ENCODE data around the gene BMPR1B. TPM values are rescaled to one million over a fixed set of nuclear protein-coding genes. Genes with fewer than 3 reads are reported as not detected.

Gene BMPR1B
- total and polyA plus RNA-seq, 2 of the 4 experiments (the other 2 are of a cell fraction): 0.24 to 0.90 TPM

DNA sequence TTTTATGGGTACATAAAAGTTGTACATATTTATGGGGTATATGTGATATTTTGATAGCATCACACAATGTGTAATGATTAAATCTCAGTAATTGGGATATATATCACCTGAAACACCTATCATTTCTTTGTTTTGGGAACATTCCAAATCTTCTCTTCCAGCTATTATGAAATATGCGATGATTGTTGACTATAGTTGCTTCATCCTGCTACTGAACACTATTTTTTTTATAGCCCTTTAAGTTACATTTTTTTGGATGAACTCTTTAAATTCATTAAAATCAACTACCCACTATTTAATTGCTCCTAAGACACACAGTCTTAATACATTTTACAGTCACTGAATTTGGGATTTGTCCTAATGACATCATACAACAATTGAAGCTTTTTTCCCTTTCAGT, 212.9 kb downstream of the BMPR1B start:
- Histone ChIP-seq H3K9me1 (ENCODE audit: insufficient read depth, low read length) (no peaks in the 10 kb centered on the region), H3K27me3 (ENCODE audit: control insufficient read depth, insufficient read depth, low read length) (no peaks in the 10 kb centered on the region), H3K36me3 (ENCODE audit: control insufficient read depth, insufficient read depth, low read length) (no peaks in the 10 kb centered on the region), H3K14ac (replicated peaks; ENCODE audit: low read depth, low read length) (no peak overlapping the region), H2AK5ac (ENCODE audit: low read depth, low read length) (no peak overlapping the region), H2BK15ac (ENCODE audit: low read depth, low read length) (no peak overlapping the region), H2BK5ac (ENCODE audit: low read depth, low read length, poor library complexity, severe bottlenecking) (no peak overlapping the region), H2BK120ac (ENCODE audit: low read depth, low read length) (no peak overlapping the region), H3K27ac (ENCODE audit: insufficient read depth, low read length) (no peak overlapping the region), H3K9me3 (ENCODE audit: control insufficient read depth, insufficient read depth, low read length) (no peaks in the 10 kb centered on the region), H3K18ac (ENCODE audit: low read depth, low read length) (no peak overlapping the region), H3K4ac (ENCODE audit: low read depth, low read length) (no peak overlapping the region), H2BK20ac (ENCODE audit: low read depth, low read length) (no peak overlapping the region), H4K20me1 (ENCODE audit: insufficient read depth, low read length) (no peaks in the 10 kb centered on the region), H4K91ac (ENCODE audit: insufficient read depth, low read depth, low read length) (no peak overlapping the region), H3K4me3 (ENCODE audit: insufficient read depth, low read depth, low read length) (no peak overlapping the region), H3K9ac (ENCODE audit: low read depth, low read length) (no peak overlapping the region), H3K4me2 (ENCODE audit: low read depth, low read length) (no peak overlapping the region), H2AFZ (replicated peaks; ENCODE audit: low read length, poor library complexity) (no peak overlapping the region), H3K23ac (ENCODE audit: low read depth, low read length) (no peak overlapping the region), H4K5ac (ENCODE audit: low read depth, low read length) (no peak overlapping the region), H3K4me1 (ENCODE audit: control insufficient read depth, insufficient read depth, low read length) (0 out of 2 replicates have a peak, but pooled peaks cover 1% of the 10 kb centered on the region), H2AK9ac (replicated peaks; ENCODE audit: low read depth, low read length, poor library complexity) (no peak overlapping the region), H3K56ac (ENCODE audit: extremely low read depth, insufficient read depth, low read length) (no peak overlapping the region), H3K79me1 (ENCODE audit: low read depth in 1 of 2, low read length in 2 of 2) (no peaks in the 10 kb centered on the region), H4K8ac (ENCODE audit: low read depth in 2 of 2, low read length in 2 of 2) (no peak overlapping the region)
- DNase-seq (no peak), ATAC-seq (ENCODE audit: low read depth) (no peak)
- TF ChIP-seq CEBPB (IDR thresholded peaks at IDR 0.05; ENCODE audit: low read depth, low read length): no peak
- TF ChIP-seq FOS (IDR thresholded peaks at IDR 0.05; ENCODE audit: low read depth, low read length): no peak
- no peak for TF ChIP-seq MAFK (IDR thresholded peaks at IDR 0.05; ENCODE audit: low read depth, low read length)
- no peak for TF ChIP-seq CHD1 (IDR thresholded peaks at IDR 0.05; ENCODE audit: low read depth, low read length)
- TF ChIP-seq, protein P1, sequence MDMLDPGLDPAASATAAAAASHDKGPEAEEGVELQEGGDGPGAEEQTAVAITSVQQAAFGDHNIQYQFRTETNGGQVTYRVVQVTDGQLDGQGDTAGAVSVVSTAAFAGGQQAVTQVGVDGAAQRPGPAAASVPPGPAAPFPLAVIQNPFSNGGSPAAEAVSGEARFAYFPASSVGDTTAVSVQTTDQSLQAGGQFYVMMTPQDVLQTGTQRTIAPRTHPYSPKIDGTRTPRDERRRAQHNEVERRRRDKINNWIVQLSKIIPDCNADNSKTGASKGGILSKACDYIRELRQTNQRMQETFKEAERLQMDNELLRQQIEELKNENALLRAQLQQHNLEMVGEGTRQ (IDR thresholded peaks at IDR 0.05; ENCODE audit: low read depth, low read length): no peak
- ChIA-PET CTCF (no interaction called here), POLR2A (ENCODE audit: unreplicated experiment) (no interaction called here)
- in situ Hi-C loops (cut with MboI; ENCODE audit: low sequenced_read_pairs): no loop called here
- dilution Hi-C loops (cut with HindIII; ENCODE audit: low sequenced_read_pairs, unreplicated experiment): no loop called here
- no TSS peak for BruUV-seq (replicated peaks)
- WGBS, 2 experiments (ENCODE audit: extremely low coverage in 2 of 2, insufficient read length in 1 of 2): no CpG with 5 or more reads among the region's 1 CpG
- intact Hi-C loops (cut with micrococcal nuclease): no loop called here

Data from IMR-90 (cell line).